Tibial nerve (tissue), 4 donors: ENCODE data around the gene SUPT7L. TPM values are rescaled to one million over a fixed set of nuclear protein-coding genes. Genes with fewer than 3 reads are reported as not detected.

Experiments
- DNase-seq, 2 donors: peaks; one replicate each; pipeline ENCODE4 v3.0.0-alpha.2; 2019; ENCODE audit warnings: low spot score in 2 of 2
- H3K27ac ChIP-seq, 4 donors: fragments of 200-600 bp; sonication (generic) in 3 of 4; one replicate each; pipeline ENCODE4 v1.5.1; 2017 to 2019; ENCODE audit warnings: mild to moderate bottlenecking in 1 of 4
- H3K27me3 ChIP-seq, 2 donors: fragments of 200-600 bp; sonication (generic) in 1 of 2; one replicate each; pipeline versions ENCODE4 v1.5.1 to v1.6.0; 2017 to 2019
- H3K36me3 ChIP-seq, 3 donors: fragments of 200-600 bp; sonication (generic); one replicate each; pipeline ENCODE4 v1.5.1; 2018 to 2019
- H3K4me1 ChIP-seq, 4 donors: fragments of 200-600 bp; sonication (generic) in 3 of 4; one replicate each; pipeline ENCODE4 v1.5.1; 2017 to 2019
- H3K4me3 ChIP-seq, 4 donors: fragments of 200-600 bp; sonication (generic) in 3 of 4; one replicate each; pipeline ENCODE4 v1.5.1; 2017 to 2019; ENCODE audit warnings: mild to moderate bottlenecking in 1 of 4, moderate library complexity in 1 of 4
- H3K9me3 ChIP-seq, 4 donors: fragments of 200-600 bp; sonication (generic) in 3 of 4; one replicate each; pipeline ENCODE4 v1.5.1; 2017 to 2019
- CTCF ChIP-seq, 5 experiments: fragments of 200-600 bp in 3 of 5; fragments of 450-650 bp in 2 of 5; sonication (generic) in 3 of 5; IDR thresholded peaks; one replicate each; pipeline ENCODE4 v1.5.1; 2016 to 2019; ENCODE audit warnings: antibody characterized with exemption in 5 of 5, mild to moderate bottlenecking in 3 of 5, moderate library complexity in 2 of 5
- EP300 ChIP-seq, 2 donors: sonication (generic); formaldehyde crosslinking; IDR thresholded peaks; one replicate each; pipeline ENCODE4 v1.6.1; 2017; ENCODE audit warnings: antibody characterized with exemption in 2 of 2, mild to moderate bottlenecking in 1 of 2
- POLR2A ChIP-seq, 2 donors: fragments of 450-650 bp; IDR thresholded peaks; one replicate each; pipeline ENCODE4 v1.6.1; 2017; ENCODE audit warnings: antibody characterized with exemption in 2 of 2, mild to moderate bottlenecking in 2 of 2, moderate library complexity in 2 of 2
- WGBS, 2 donors: methylation state at CpG; one replicate each; pipeline ENCODE4 v1.1.5; 2018; 5-methylcytosine and 5-hydroxymethylcytosine counted together
- small RNA-seq: library from RNA; depleted of rRNA; stranded (forward); fragments of <200 nt; gene quantifications from one replicate; pipeline ENCODE3, GENCODE V24; 2016
- total RNA-seq, 4 donors: library from RNA; depleted of rRNA; stranded (reverse); fragments of >200 nt; gene quantifications; one replicate each; pipeline ENCODE4 v1.1.0, GENCODE V29; 2016

The SUPT7L gene
- total RNA-seq, 4 donors from 2014 or later, result 30.2 to 36.3 (median 33.8) TPM

DNA sequence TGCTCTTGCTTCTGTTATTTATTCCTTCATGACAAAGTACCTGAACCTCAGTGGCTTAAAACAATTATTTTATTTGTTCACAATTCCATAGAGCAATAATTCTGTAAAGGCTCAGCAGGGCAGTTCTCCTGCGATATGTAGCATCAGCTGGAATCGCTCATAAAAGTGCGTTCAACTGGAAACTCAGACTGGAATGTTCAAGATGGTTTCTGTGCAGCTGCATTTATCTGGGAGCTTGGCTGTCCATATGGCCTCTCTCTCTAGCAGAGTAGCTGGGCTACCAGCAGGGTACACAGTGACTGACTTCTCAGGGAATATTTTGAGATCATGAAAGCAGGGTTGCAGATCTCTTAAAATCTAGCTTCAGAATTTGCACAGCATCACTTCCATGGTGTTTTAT, 48.1 kb downstream of the SUPT7L start:
- TF ChIP-seq EP300 (IDR thresholded peaks at IDR 0.05) (no peak), CTCF (IDR thresholded peaks at IDR 0.05) (no peak), POLR2A (IDR thresholded peaks at IDR 0.05) (no peak)
- Histone ChIP-seq H3K27me3 (no peaks in the 10 kb centered on the region), H3K9me3 (no peaks in the 10 kb centered on the region), H3K4me1 (no peaks in the 10 kb centered on the region), H3K4me3 (no peak overlapping the region), H3K27ac (no peak overlapping the region), H3K36me3 (peaks cover 2 to 85% (median 17%) of the 10 kb centered on the region in 3 donors)
- no peak for DNase-seq
- 97 to 100% methylated on average over 3 of the region's 3 CpGs for WGBS, 2 donors

DNA sequence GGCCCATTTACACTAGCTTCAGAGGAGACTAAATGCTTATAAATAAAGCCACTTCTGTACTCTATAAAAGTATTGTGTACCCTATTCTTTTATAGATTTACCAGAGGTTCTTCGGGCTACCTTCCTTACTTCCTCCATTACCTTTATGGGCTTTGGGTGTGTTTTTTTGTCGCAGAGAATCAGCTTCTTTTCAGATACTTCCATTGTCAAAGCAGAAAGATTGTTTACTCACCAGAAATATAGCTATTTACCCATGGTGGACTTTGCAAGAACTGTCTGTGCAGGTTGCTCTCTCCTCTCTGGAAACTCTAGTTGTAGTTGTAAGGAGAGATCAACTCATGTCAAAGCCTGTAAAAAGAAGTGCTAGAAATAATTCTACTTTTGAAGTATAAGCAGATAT, 49.4 kb downstream of the SUPT7L start:
- no peak for DNase-seq
- H3K36me3 ChIP-seq, result peaks cover 2 to 87% (median 17%) of the 10 kb centered on the region in 3 donors
- WGBS, 2 donors, result 92 to 99% methylated on average over 2 of the region's 2 CpGs
- no peaks in the 10 kb centered on the region for H3K4me1 ChIP-seq
- no peak overlapping the region for H3K4me3 ChIP-seq
- H3K9me3 ChIP-seq, result no peaks in the 10 kb centered on the region
- TF ChIP-seq CTCF (IDR thresholded peaks at IDR 0.05) (no peak), POLR2A (IDR thresholded peaks at IDR 0.05) (no peak), EP300 (IDR thresholded peaks at IDR 0.05) (no peak)
- no peak overlapping the region for H3K27ac ChIP-seq
- H3K27me3 ChIP-seq, result no peaks in the 10 kb centered on the region

GRCh38 chr2:27606611-27607010, 56.8 kb downstream of the SUPT7L start:
- TF ChIP-seq CTCF (IDR thresholded peaks at IDR 0.05) (no peak), EP300 (IDR thresholded peaks at IDR 0.05) (no peak), POLR2A (IDR thresholded peaks at IDR 0.05) (no peak)
- 77 to 90% methylated on average over 2 of the region's 2 CpGs for WGBS, 2 donors
- Histone ChIP-seq H3K27me3 (no peaks in the 10 kb centered on the region), H3K36me3 (peaks cover 0 to 95% (median 20%) of the 10 kb centered on the region in 3 donors), H3K9me3 (no peaks in the 10 kb centered on the region), H3K27ac (no peak overlapping the region), H3K4me1 (no peaks in the 10 kb centered on the region), H3K4me3 (no peak overlapping the region)
- DNase-seq, result no peak

Small RNA genes within 50 kb of the gene (small RNA-seq; reads per million reads assigned to genes)
- gene RF00340, result not detected

Other genes with a start within 250 kb of the SUPT7L start
- 10 to 100 TPM; 43.7 to 62.5 (median 56.7) TPM for gene NRBP1, start 235.0 kb downstream of the SUPT7L start, total RNA-seq
- gene KRTCAP3, start 221.2 kb downstream of the SUPT7L start, total RNA-seq, result 10 to 100 TPM in 1 of 4 donors, 1 to 10 TPM in 1, not detected in 2; 3.6 to 18.1 TPM
- gene IFT172, start 173.9 kb downstream of the SUPT7L start, total RNA-seq, result 10 to 100 TPM; 27.8 to 61.4 (median 40.9) TPM
- gene FNDC4, start 168.4 kb downstream of the SUPT7L start, total RNA-seq, result 10 to 100 TPM in 2 of 4 donors, 1 to 10 TPM in 2; 7.0 to 30.3 (median 9.3) TPM
- gene GCKR, start 166.8 kb downstream of the SUPT7L start, total RNA-seq, result not detected
- gene ZNF512, start 80.6 kb downstream of the SUPT7L start, total RNA-seq, result 10 to 100 TPM; 29.9 to 52.0 (median 42.4) TPM
- gene CCDC121, start 34.6 kb downstream of the SUPT7L start, total RNA-seq, result 1 to 10 TPM; 3.8 to 7.2 (median 4.7) TPM
- 10 to 100 TPM; 16.3 to 22.2 (median 19.8) TPM for gene GPN1, start 34.6 kb downstream of the SUPT7L start, total RNA-seq
- gene SLC4A1AP, start 275 bp upstream of the SUPT7L start, total RNA-seq, result 10 to 100 TPM; 22.9 to 31.2 (median 28.6) TPM
- gene MRPL33, start 108.1 kb upstream of the SUPT7L start, total RNA-seq, result 100 to 1,000 TPM; 101 to 186 (median 119) TPM
- 1 to 10 TPM; 1.2 to 8.1 (median 4.4) TPM for gene RBKS, start 226.8 kb upstream of the SUPT7L start, total RNA-seq
- gene BABAM2, start 227.1 kb upstream of the SUPT7L start, total RNA-seq, result 10 to 100 TPM; 24.3 to 46.1 (median 44.5) TPM